Ovary (tissue), 9 donors: ENCODE results near the gene ABCG1. TPM values are rescaled to one million over a fixed set of nuclear protein-coding genes. Genes with fewer than 3 reads are reported as not detected.

Experiments
- DNase-seq, 5 donors: peaks; one replicate each; pipeline ENCODE4 v3.0.0-alpha.2; 2019 to 2020
- H3K27ac ChIP-seq, 2 donors: fragments of 200-600 bp; one replicate each; pipeline versions ENCODE4 v1.5.1 to v1.8.0; 2019 to 2022
- H3K27me3 ChIP-seq: fragments of 200-600 bp; one replicate; pipeline ENCODE4 v1.8.0; 2022
- H3K36me3 ChIP-seq: fragments of 200-600 bp; sonication (generic); one replicate; pipeline ENCODE4 v1.5.1; 2019
- H3K4me1 ChIP-seq: one replicate; pipeline ENCODE4 v1.8.1; 2013; ENCODE audit warnings: mild to moderate bottlenecking, moderate library complexity; ENCODE audit not compliant: insufficient read depth
- H3K4me3 ChIP-seq: fragments of 200-600 bp; sonication (generic); one replicate; pipeline ENCODE4 v1.5.1; 2017
- H3K9me3 ChIP-seq, 2 donors: fragments of 200-600 bp in 1 of 2; sonication (generic) in 1 of 2; one replicate each; pipeline versions ENCODE4 v1.5.1 to v1.8.1; 2013 to 2019; ENCODE audit warnings: mild to moderate bottlenecking in 1 of 2, moderate library complexity in 1 of 2
- EP300 ChIP-seq: sonication (generic); formaldehyde crosslinking; IDR thresholded peaks from one replicate; pipeline ENCODE4 v1.6.1; 2017; ENCODE audit warnings: antibody characterized with exemption
- POLR2A ChIP-seq: fragments of 450-650 bp; IDR thresholded peaks from one replicate; pipeline ENCODE4 v1.6.1; 2017; ENCODE audit warnings: antibody characterized with exemption, mild to moderate bottlenecking, moderate library complexity
- WGBS, 3 donors: extraction: QIAGEN DNeasy Blood & Tissue Kit in 1 of 3; methylation state at CpG; one replicate each; pipeline versions ENCODE4 v1.1.5 to v1.1.7; 2013 to 2017; 5-methylcytosine and 5-hydroxymethylcytosine counted together
- intact Hi-C, 4 donors: fragments of 100-400 bp; cut with DNase I; formaldehyde crosslinking; loops; one replicate each; pipeline versions ENCODE4 v1.11.0 to v1.15.1; 2022 to 2023
- polyA plus RNA-seq, 2 donors: library from polyadenylated mRNA; stranded (reverse); fragments of 200-250 nt in 1 of 2; fragments of 350-450 nt in 1 of 2; fragmentation: Illumina TruSeq in 1 of 2; extraction: RNeasy Lipid Tissue Mini Kit (QIAGEN cat#74804) in 1 of 2; gene quantifications; one replicate each; pipeline ENCODE4 v1.2.3, GENCODE V29; 2013 to 2014
- total RNA-seq, 7 donors: library from RNA; depleted of rRNA in 2 of 7; stranded (reverse); fragments of >200 nt in 2 of 7; fragmentation: NEBNext Ultra II Directional in 3 of 7; extraction: Animal tissue kit (Norgen Biotek cat#: 25700) in 3 of 7; gene quantifications; one replicate each; pipeline versions ENCODE4 v1.1.0 to v1.2.4, GENCODE V29; 2016 to 2023
- TF ChIP-seq, protein P1 (sequence below), 3 donors: fragments of 450-650 bp in 2 of 3; fragments of 200-600 bp in 1 of 3; IDR thresholded peaks; one replicate each; pipeline versions ENCODE4 v1.5.1 to v1.8.0; 2016 to 2022; ENCODE audit warnings: antibody characterized with exemption in 3 of 3, mild to moderate bottlenecking in 1 of 3
- donor health status: DM: no; HTN: no; CAD: no; lungs with moderate emphysema.
- donor health status: DM: no; HTN: no; CAD: no.
- donor health status: Bipolar disorder and iron deficiency.
- donor health status: DM: yes; HTN: yes; CAD: no.
- donor health status: DM: no; HTN: no; CAD: no.
- donor health status: DM: yes; HTN: yes; CAD: no.

The ABCG1 gene
- total and polyA plus RNA-seq, 9 donors: 4.3 to 14.9 (median 5.8) TPM

DNA sequence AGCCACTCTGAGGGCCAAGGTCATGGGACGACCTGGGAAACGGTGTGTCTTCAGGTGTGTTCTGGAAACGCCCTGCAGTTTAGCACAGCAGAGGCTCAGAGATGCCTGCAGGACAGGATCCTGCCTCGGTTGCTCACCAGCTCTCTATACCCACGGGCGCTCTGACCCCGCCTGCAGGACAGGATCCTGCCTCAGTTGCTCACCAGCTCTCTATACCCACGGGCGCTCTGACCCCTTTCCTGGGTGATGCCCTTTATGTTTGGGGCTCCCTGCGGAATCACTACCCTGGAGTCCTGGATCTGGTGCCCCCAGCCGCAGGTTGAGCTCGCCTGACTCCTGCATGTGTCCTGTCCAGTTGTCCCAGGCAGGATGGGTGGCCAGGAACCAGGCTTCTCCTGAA lies 63.8 kb downstream of the ABCG1 start:
- H3K4me3 ChIP-seq: no peak overlapping the region
- no peaks in the 10 kb centered on the region for H3K36me3 ChIP-seq
- DNase-seq: no peak
- no peak overlapping the region for H3K27ac ChIP-seq
- WGBS, 3 donors: 89 to 94% (median 91%) methylated on average over 12 of the region's 12 CpGs
- no peaks in the 10 kb centered on the region for H3K4me1 ChIP-seq
- TF ChIP-seq POLR2A: no peak
- TF ChIP-seq, protein P1, sequence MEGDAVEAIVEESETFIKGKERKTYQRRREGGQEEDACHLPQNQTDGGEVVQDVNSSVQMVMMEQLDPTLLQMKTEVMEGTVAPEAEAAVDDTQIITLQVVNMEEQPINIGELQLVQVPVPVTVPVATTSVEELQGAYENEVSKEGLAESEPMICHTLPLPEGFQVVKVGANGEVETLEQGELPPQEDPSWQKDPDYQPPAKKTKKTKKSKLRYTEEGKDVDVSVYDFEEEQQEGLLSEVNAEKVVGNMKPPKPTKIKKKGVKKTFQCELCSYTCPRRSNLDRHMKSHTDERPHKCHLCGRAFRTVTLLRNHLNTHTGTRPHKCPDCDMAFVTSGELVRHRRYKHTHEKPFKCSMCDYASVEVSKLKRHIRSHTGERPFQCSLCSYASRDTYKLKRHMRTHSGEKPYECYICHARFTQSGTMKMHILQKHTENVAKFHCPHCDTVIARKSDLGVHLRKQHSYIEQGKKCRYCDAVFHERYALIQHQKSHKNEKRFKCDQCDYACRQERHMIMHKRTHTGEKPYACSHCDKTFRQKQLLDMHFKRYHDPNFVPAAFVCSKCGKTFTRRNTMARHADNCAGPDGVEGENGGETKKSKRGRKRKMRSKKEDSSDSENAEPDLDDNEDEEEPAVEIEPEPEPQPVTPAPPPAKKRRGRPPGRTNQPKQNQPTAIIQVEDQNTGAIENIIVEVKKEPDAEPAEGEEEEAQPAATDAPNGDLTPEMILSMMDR (IDR thresholded peaks at IDR 0.05): no peak
- TF ChIP-seq EP300: no peak
- intact Hi-C loops: no loop called here
- no peaks in the 10 kb centered on the region for H3K9me3 ChIP-seq
- no peaks in the 10 kb centered on the region for H3K27me3 ChIP-seq

DNA sequence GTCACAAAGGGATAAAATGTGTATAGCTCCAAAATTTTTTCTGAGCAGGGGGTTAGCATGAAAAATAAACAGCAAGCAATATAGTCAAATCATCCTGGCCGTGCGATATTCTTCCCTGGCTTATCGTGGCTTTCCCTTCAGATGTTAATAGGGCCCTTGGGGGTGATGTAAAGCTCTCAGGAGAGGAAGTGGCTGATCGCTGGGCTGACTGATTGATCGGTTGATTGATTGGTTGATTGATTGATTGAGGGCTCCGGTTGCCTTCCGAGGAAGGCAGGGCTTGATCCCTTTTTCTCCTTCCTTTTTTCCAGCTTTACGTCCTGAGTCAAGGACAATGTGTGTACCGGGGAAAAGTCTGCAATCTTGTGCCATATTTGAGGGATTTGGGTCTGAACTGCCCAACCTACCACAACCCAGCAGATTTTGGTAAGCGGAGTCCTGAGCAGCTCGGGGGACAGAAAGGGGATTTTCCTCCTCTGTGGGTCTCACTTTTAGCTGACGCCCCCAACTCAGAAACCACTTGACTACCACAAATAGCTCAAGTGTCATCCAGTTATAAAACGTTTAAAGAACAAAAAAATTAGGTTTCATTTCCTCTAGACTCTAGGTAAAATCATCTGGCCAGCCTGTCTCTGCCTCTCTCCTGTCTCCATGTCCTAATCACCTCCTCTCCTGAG lies 66.8 kb downstream of the ABCG1 start:
- Histone ChIP-seq H3K4me1 (no peaks in the 10 kb centered on the region), H3K36me3 (no peaks in the 10 kb centered on the region), H3K9me3 (no peaks in the 10 kb centered on the region), H3K27me3 (no peaks in the 10 kb centered on the region), H3K4me3 (no peak overlapping the region), H3K27ac (no peak overlapping the region)
- intact Hi-C loops: no loop called here
- WGBS, 3 donors: 83 to 88% (median 88%) methylated on average over 13 of the region's 13 CpGs
- no peak for DNase-seq
- TF ChIP-seq, protein P1 (IDR thresholded peaks at IDR 0.05): no peak
- TF ChIP-seq EP300: no peak

GRCh38 chr21:42286416-42286815 lies 67.5 kb downstream of the ABCG1 start:
- Histone ChIP-seq H3K4me3 (no peak overlapping the region), H3K36me3 (no peaks in the 10 kb centered on the region), H3K9me3 (no peaks in the 10 kb centered on the region), H3K27me3 (no peaks in the 10 kb centered on the region), H3K27ac (no peak overlapping the region), H3K4me1 (no peaks in the 10 kb centered on the region)
- no peak for DNase-seq
- intact Hi-C loops: no loop called here
- TF ChIP-seq POLR2A (no peak), EP300 (no peak)
- TF ChIP-seq, protein P1 (IDR thresholded peaks at IDR 0.05): no peak
- WGBS, 3 donors: 84 to 90% (median 88%) methylated on average over 12 of the region's 12 CpGs

GRCh38 chr21:42287193-42288083 lies 68.5 kb downstream of the ABCG1 start:
- no peaks in the 10 kb centered on the region for H3K4me1 ChIP-seq
- no peak overlapping the region for H3K27ac ChIP-seq
- no peaks in the 10 kb centered on the region for H3K27me3 ChIP-seq
- 80 to 84% (median 83%) methylated on average over 36 of the region's 36 CpGs for WGBS, 3 donors
- no peak for DNase-seq
- TF ChIP-seq EP300 (no peak), POLR2A (no peak)
- TF ChIP-seq, protein P1 (IDR thresholded peaks at IDR 0.05): no peak
- H3K4me3 ChIP-seq: no peak overlapping the region
- H3K36me3 ChIP-seq: no peaks in the 10 kb centered on the region
- no peaks in the 10 kb centered on the region for H3K9me3 ChIP-seq
- intact Hi-C loops: no loop called here
